NT2/D1 (cell line): ENCODE results near the gene RB1.

ENCODE experiments used
- DNase-seq: peaks from one replicate; pipeline ENCODE4 v3.0.0-alpha.2; 2011; ENCODE audit warnings: low read depth, low spot score
- H3K27me3 ChIP-seq: 2 replicates; pipeline ENCODE4 v1.6.0; 2011; ENCODE audit warnings: mild to moderate bottlenecking; ENCODE audit not compliant: insufficient read length, insufficient read depth
- H3K36me3 ChIP-seq: 2 replicates; pipeline ENCODE4 v1.6.1; 2011; ENCODE audit warnings: mild to moderate bottlenecking, low read length, mixed read lengths; ENCODE audit not compliant: insufficient read depth, insufficient read length
- H3K4me1 ChIP-seq: 2 replicates; pipeline ENCODE4 v1.5.1; 2011; ENCODE audit not compliant: insufficient read depth, insufficient read length
- H3K4me3 ChIP-seq: 2 replicates; pipeline ENCODE4 v1.5.1; 2011; ENCODE audit warnings: low read depth; ENCODE audit not compliant: insufficient read length
- H3K9ac ChIP-seq: 2 replicates; pipeline ENCODE4 v1.6.0; 2011; ENCODE audit warnings: low read depth; ENCODE audit not compliant: insufficient read length
- H3K9me3 ChIP-seq: 2 replicates; pipeline ENCODE4 v1.5.1; 2011; ENCODE audit warnings: mild to moderate bottlenecking, low read length; ENCODE audit not compliant: insufficient read depth
- SUZ12 ChIP-seq: IDR thresholded peaks from 2 replicates; pipeline ENCODE4 v1.6.1; 2011; ENCODE audit not compliant: insufficient read length, insufficient read depth; ENCODE audit errors: extremely low read depth
- YY1 ChIP-seq: IDR thresholded peaks from 2 replicates; pipeline ENCODE4 v1.6.1; 2011; ENCODE audit not compliant: insufficient read length, insufficient read depth
- ZNF274 ChIP-seq: IDR thresholded peaks from 2 replicates; pipeline ENCODE4 v1.6.1; 2011; ENCODE audit warnings: mild to moderate bottlenecking, low read depth, low read length

RB1 gene

DNA sequence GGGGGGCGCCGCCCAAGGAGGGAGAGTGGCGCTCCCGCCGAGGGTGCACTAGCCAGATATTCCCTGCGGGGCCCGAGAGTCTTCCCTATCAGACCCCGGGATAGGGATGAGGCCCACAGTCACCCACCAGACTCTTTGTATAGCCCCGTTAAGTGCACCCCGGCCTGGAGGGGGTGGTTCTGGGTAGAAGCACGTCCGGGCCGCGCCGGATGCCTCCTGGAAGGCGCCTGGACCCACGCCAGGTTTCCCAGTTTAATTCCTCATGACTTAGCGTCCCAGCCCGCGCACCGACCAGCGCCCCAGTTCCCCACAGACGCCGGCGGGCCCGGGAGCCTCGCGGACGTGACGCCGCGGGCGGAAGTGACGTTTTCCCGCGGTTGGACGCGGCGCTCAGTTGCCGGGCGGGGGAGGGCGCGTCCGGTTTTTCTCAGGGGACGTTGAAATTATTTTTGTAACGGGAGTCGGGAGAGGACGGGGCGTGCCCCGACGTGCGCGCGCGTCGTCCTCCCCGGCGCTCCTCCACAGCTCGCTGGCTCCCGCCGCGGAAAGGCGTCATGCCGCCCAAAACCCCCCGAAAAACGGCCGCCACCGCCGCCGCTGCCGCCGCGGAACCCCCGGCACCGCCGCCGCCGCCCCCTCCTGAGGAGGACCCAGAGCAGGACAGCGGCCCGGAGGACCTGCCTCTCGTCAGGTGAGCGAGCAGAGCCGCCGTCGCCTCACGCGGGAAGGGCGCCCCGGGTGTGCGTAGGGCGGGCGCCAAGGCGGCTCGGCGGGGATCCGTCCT, at the start of gene RB1:
RB1 (plus strand) TSS at position 393 of the 784 bp plus-strand sequence; CDS start at position 555, 162 bp downstream.
- no peaks in the 10 kb centered on the region for H3K4me1 ChIP-seq
- DNase-seq, result peak; percentile 38

DNA sequence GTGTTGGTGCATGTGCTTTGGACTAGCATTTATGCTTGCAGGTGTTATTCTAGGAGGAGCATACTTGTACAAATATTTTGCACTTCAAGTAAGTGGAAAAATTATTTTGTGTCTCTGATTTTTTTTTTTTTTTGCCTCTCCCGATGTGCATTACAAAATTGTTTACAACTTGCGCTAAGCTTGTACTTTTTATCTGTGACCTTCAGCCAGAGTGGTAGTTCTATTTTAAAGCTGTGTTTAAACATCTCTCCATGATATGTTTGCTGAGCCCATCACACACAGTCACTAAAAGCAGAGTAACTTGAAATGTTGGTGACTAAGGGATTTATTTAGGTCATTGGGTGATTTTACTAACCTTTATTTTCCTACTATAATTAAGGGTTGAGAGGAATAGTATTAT, 49.7 kb upstream of the RB1 start:
- Histone ChIP-seq H3K9me3 (no peaks in the 10 kb centered on the region), H3K4me3 (no peak overlapping the region), H3K4me1 (no peaks in the 10 kb centered on the region), H3K27me3 (no peaks in the 10 kb centered on the region), H3K36me3 (peaks cover 60% of the 10 kb centered on the region), H3K9ac (no peak overlapping the region)
- TF ChIP-seq ZNF274, result no peak
- TF ChIP-seq SUZ12, result no peak
- TF ChIP-seq YY1, result no peak
- no peak for DNase-seq

More for the DNA sequence above, at the start of gene RB1:
- peak within 1 kb of the TSS; percentile 74 for H3K4me3 ChIP-seq
- H3K9ac ChIP-seq, result peak within 1 kb of the TSS; percentile 95
- H3K9me3 ChIP-seq, result no peaks in the 10 kb centered on the region
- H3K36me3 ChIP-seq, result peaks cover 3% of the 10 kb centered on the region
- H3K27me3 ChIP-seq, result no peaks in the 10 kb centered on the region
- no peak for TF ChIP-seq ZNF274
- no peak for TF ChIP-seq YY1
- no peak for TF ChIP-seq SUZ12

GRCh38 chr13:48255090-48255489, 48.5 kb upstream of the RB1 start:
- no peaks in the 10 kb centered on the region for H3K27me3 ChIP-seq
- no peaks in the 10 kb centered on the region for H3K9me3 ChIP-seq
- H3K36me3 ChIP-seq, result peaks cover 68% of the 10 kb centered on the region
- no peak for TF ChIP-seq ZNF274
- no peak for TF ChIP-seq YY1
- no peak for TF ChIP-seq SUZ12
- H3K4me3 ChIP-seq, result no peak overlapping the region
- no peak for DNase-seq
- H3K9ac ChIP-seq, result no peak overlapping the region
- H3K4me1 ChIP-seq, result no peaks in the 10 kb centered on the region

- peaks cover 73% of the 10 kb centered on the region for H3K36me3 ChIP-seq
- H3K9ac ChIP-seq, result no peak overlapping the region
- no peaks in the 10 kb centered on the region for H3K27me3 ChIP-seq
Measured at GRCh38 chr13:48255954-48256353, 47.6 kb upstream of the RB1 start.

DNA sequence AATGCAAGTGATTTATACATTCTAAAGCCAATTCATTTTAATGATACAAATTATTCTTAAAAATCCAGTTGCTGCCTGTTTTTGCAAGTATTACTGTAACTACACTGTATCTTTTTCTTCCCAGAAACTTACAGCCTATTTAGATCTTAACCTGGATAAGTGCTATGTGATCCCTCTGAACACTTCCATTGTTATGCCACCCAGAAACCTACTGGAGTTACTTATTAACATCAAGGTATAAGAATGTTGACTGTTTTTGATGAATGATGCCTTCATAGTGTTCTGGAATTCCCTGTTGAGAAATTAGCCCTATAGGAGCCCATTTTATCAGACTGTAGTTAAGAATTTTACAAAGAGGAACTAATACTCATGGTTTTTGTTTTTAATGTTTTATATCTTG, 45.5 kb upstream of the RB1 start:
- Histone ChIP-seq H3K27me3 (no peaks in the 10 kb centered on the region), H3K4me1 (peaks cover 3% of the 10 kb centered on the region), H3K4me3 (no peak overlapping the region), H3K9ac (no peak overlapping the region), H3K9me3 (no peaks in the 10 kb centered on the region), H3K36me3 (peaks cover 83% of the 10 kb centered on the region)
- DNase-seq, result no peak
- TF ChIP-seq ZNF274 (no peak), YY1 (no peak), SUZ12 (no peak)

More at GRCh38 chr13:48255954-48256353, 47.6 kb upstream of the RB1 start:
- Histone ChIP-seq H3K9me3 (no peaks in the 10 kb centered on the region), H3K4me3 (no peak overlapping the region), H3K4me1 (no peaks in the 10 kb centered on the region)
- no peak for TF ChIP-seq SUZ12
- no peak for TF ChIP-seq YY1
- TF ChIP-seq ZNF274, result no peak
- DNase-seq, result no peak

GRCh38 chr13:48258430-48258829, 45.1 kb upstream of the RB1 start:
- Histone ChIP-seq H3K36me3 (peaks cover 85% of the 10 kb centered on the region), H3K4me3 (no peak overlapping the region), H3K27me3 (no peaks in the 10 kb centered on the region), H3K4me1 (peaks cover 3% of the 10 kb centered on the region), H3K9ac (no peak overlapping the region), H3K9me3 (no peaks in the 10 kb centered on the region)
- no peak for DNase-seq
- no peak for TF ChIP-seq YY1
- TF ChIP-seq ZNF274, result no peak
- TF ChIP-seq SUZ12, result no peak

DNA sequence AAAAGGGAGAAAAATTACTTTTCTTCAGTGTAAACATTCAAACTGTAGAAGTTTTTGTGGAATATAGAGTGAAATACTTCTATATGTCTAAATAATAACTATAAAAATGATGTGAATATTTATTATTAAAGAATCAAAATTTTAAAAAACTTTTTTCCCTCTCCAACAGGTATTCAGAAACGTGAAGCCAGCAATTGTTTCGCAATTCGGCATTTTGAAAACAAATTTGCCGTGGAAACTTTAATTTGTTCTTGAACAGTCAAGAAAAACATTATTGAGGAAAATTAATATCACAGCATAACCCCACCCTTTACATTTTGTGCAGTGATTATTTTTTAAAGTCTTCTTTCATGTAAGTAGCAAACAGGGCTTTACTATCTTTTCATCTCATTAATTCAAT, 42.6 kb upstream of the RB1 start:
- Histone ChIP-seq H3K4me1 (peaks cover 6% of the 10 kb centered on the region), H3K36me3 (peaks cover 79% of the 10 kb centered on the region)

More for the DNA sequence above, 42.6 kb upstream of the RB1 start:
- Histone ChIP-seq H3K9ac (no peak overlapping the region), H3K4me3 (no peak overlapping the region), H3K27me3 (no peaks in the 10 kb centered on the region), H3K9me3 (no peaks in the 10 kb centered on the region)
- no peak for DNase-seq
- TF ChIP-seq ZNF274 (no peak), SUZ12 (no peak), YY1 (no peak)
